Neural cell (in vitro differentiated cells): ENCODE data around the gene GABRG3. TPM values are rescaled to one million over a fixed set of nuclear protein-coding genes. Genes with fewer than 3 reads are reported as not detected.

Source experiments
- H2AFZ ChIP-seq: fragments of 200-600, 300-800 bp; sonication (generic), shearing (Covaris generic); 2 replicates; pipeline ENCODE4 v1.6.0; 2014; ENCODE audit warnings: low read depth, mild to moderate bottlenecking, antibody characterized with exemption, low read length, moderate library complexity
- H3F3A ChIP-seq: fragments of 200-600 bp; shearing (Covaris generic); 2 replicates; pipeline ENCODE4 v1.6.1; 2016; ENCODE audit warnings: mild to moderate bottlenecking, moderate library complexity, mixed read lengths, antibody characterized with exemption, low read length; ENCODE audit not compliant: insufficient read depth, poor library complexity, severe bottlenecking
- H3K27ac ChIP-seq: fragments of 200-600, 300-800 bp; sonication (generic), shearing (Covaris generic); 2 replicates; pipeline ENCODE4 v1.5.1; 2014; ENCODE audit warnings: mild to moderate bottlenecking, low read length, moderate library complexity
- H3K27me3 ChIP-seq: fragments of 300-800, 200-600 bp; sonication (generic), shearing (Covaris generic); 2 replicates; pipeline ENCODE4 v1.6.0; 2014; ENCODE audit warnings: mild to moderate bottlenecking, low read depth, low read length, moderate library complexity; ENCODE audit not compliant: insufficient read depth
- H3K36me3 ChIP-seq: fragments of 300-800, 200-600 bp; sonication (generic), shearing (Covaris generic); 2 replicates; pipeline ENCODE4 v1.5.1; 2014; ENCODE audit warnings: mild to moderate bottlenecking, antibody characterized with exemption, low read length, moderate library complexity; ENCODE audit not compliant: insufficient read depth
- H3K4me2 ChIP-seq: fragments of 300-800, 200-600 bp; sonication (generic), shearing (Covaris generic); 2 replicates; pipeline ENCODE4 v1.6.0; 2014; ENCODE audit warnings: mild to moderate bottlenecking, low read length
- H3K4me3 ChIP-seq: fragments of 300-800, 200-600 bp; sonication (generic), shearing (Covaris generic); 2 replicates; pipeline ENCODE4 v1.5.1; 2014; ENCODE audit warnings: mild to moderate bottlenecking, low read length, moderate library complexity
- H3K79me2 ChIP-seq: fragments of 200-600 bp; shearing (Covaris generic); replicated peaks from 2 replicates; pipeline ENCODE4 v1.6.0; 2014; ENCODE audit warnings: mild to moderate bottlenecking, low read length, moderate library complexity; ENCODE audit not compliant: insufficient read depth
- H3K9ac ChIP-seq: fragments of 300-800, 200-600 bp; sonication (generic), shearing (Covaris generic); 2 replicates; pipeline ENCODE4 v1.6.1; 2016; ENCODE audit warnings: mild to moderate bottlenecking, low read length, mixed read lengths
- H3K9me2 ChIP-seq: fragments of 200-600 bp; shearing (Covaris generic); 2 replicates; pipeline ENCODE4 v1.6.1; 2016; ENCODE audit warnings: mild to moderate bottlenecking, low read length, mixed read lengths; ENCODE audit not compliant: insufficient read depth
- H3K9me3 ChIP-seq: fragments of 200-600, 300-800 bp; sonication (generic), shearing (Covaris generic); 2 replicates; pipeline ENCODE4 v1.6.1; 2016; ENCODE audit warnings: mild to moderate bottlenecking, mixed run types, low read length, moderate library complexity, mixed read lengths
- H4K20me1 ChIP-seq: fragments of 200-600 bp; shearing (Covaris generic); 2 replicates; pipeline ENCODE4 v1.6.1; 2016; ENCODE audit warnings: mild to moderate bottlenecking, mixed run types; ENCODE audit not compliant: insufficient read depth
- EP300 ChIP-seq: fragments of 450-650 bp; conservative IDR thresholded peaks from 2 replicates; pipeline ENCODE4 v1.6.1; 2014; ENCODE audit warnings: antibody characterized with exemption, mild to moderate bottlenecking, moderate library complexity; ENCODE audit not compliant: poor library complexity, severe bottlenecking
- EZH2 ChIP-seq: fragments of 200-600, 300-800 bp; shearing (Covaris generic), sonication (generic); IDR thresholded peaks from 2 replicates; pipeline ENCODE4 v1.6.1; 2014; ENCODE audit warnings: antibody characterized with exemption, low read length, borderline replicate concordance, mild to moderate bottlenecking; ENCODE audit not compliant: insufficient read depth, poor library complexity, severe bottlenecking
- MXI1 ChIP-seq: fragments of 450-650 bp; conservative IDR thresholded peaks from 2 replicates; pipeline ENCODE4 v1.6.1; 2014; ENCODE audit warnings: antibody characterized with exemption, mild to moderate bottlenecking; ENCODE audit not compliant: poor library complexity, severe bottlenecking
- POLR2AphosphoS5 ChIP-seq: IDR thresholded peaks from 2 replicates; pipeline ENCODE4 v1.6.1; 2012
- RAD21 ChIP-seq: fragments of 450-650 bp; conservative IDR thresholded peaks from 2 replicates; pipeline ENCODE4 v1.6.1; 2014; ENCODE audit warnings: antibody characterized with exemption, mild to moderate bottlenecking, moderate library complexity
- REST ChIP-seq: IDR thresholded peaks from 2 replicates; pipeline ENCODE4 v1.6.1; 2012; ENCODE audit warnings: borderline replicate concordance
- SMC3 ChIP-seq: fragments of 450-650 bp; conservative IDR thresholded peaks from 2 replicates; pipeline ENCODE4 v1.6.1; 2014; ENCODE audit warnings: antibody characterized with exemption, mild to moderate bottlenecking, moderate library complexity; ENCODE audit not compliant: poor library complexity
- TAF1 ChIP-seq: IDR thresholded peaks from 2 replicates; pipeline ENCODE4 v1.6.1; 2012; ENCODE audit warnings: low read depth
- polyA plus RNA-seq: library from polyadenylated mRNA; depleted of rRNA; stranded (reverse); fragments of >200 nt; gene quantifications from 2 replicates; pipeline ENCODE4 v1.2.3, GENCODE V29; 2014
- TF ChIP-seq, protein P1 (sequence below): fragments of 450-650 bp; IDR thresholded peaks from 2 replicates; pipeline ENCODE4 v1.5.1; 2014; ENCODE audit warnings: antibody characterized with exemption, mild to moderate bottlenecking, moderate library complexity; ENCODE audit not compliant: poor library complexity, severe bottlenecking

Gene GABRG3
- polyA plus RNA-seq, 1 donor from 2014 or later, result 1.2 TPM

GRCh38 chr15:27086149-27086548, 115.2 kb downstream of the GABRG3 start:
- Histone ChIP-seq H3F3A (no peaks in the 10 kb centered on the region), H3K9ac (no peak overlapping the region), H3K4me3 (no peak overlapping the region), H3K9me2 (no peaks in the 10 kb centered on the region), H3K27ac (no peak overlapping the region), H3K4me2 (no peak overlapping the region), H3K9me3 (no peaks in the 10 kb centered on the region), H3K79me2 (no peaks in the 10 kb centered on the region), H4K20me1 (no peaks in the 10 kb centered on the region), H3K27me3 (no peaks in the 10 kb centered on the region), H3K36me3 (no peaks in the 10 kb centered on the region), H2AFZ (no peak overlapping the region)
- TF ChIP-seq TAF1, result no peak
- no peak for TF ChIP-seq SMC3
- TF ChIP-seq REST, result no peak
- TF ChIP-seq MXI1, result no peak
- TF ChIP-seq RAD21, result no peak
- TF ChIP-seq POLR2AphosphoS5, result no peak
- TF ChIP-seq EP300, result no peak
- TF ChIP-seq, protein P1, sequence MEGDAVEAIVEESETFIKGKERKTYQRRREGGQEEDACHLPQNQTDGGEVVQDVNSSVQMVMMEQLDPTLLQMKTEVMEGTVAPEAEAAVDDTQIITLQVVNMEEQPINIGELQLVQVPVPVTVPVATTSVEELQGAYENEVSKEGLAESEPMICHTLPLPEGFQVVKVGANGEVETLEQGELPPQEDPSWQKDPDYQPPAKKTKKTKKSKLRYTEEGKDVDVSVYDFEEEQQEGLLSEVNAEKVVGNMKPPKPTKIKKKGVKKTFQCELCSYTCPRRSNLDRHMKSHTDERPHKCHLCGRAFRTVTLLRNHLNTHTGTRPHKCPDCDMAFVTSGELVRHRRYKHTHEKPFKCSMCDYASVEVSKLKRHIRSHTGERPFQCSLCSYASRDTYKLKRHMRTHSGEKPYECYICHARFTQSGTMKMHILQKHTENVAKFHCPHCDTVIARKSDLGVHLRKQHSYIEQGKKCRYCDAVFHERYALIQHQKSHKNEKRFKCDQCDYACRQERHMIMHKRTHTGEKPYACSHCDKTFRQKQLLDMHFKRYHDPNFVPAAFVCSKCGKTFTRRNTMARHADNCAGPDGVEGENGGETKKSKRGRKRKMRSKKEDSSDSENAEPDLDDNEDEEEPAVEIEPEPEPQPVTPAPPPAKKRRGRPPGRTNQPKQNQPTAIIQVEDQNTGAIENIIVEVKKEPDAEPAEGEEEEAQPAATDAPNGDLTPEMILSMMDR, result no peak
- TF ChIP-seq EZH2, result no peak

- no peaks in the 10 kb centered on the region for H3K36me3 ChIP-seq
- no peak overlapping the region for H3K27ac ChIP-seq
- H3K9ac ChIP-seq, result no peak overlapping the region
- no peak overlapping the region for H3K4me2 ChIP-seq
- H3K9me2 ChIP-seq, result no peaks in the 10 kb centered on the region
- H2AFZ ChIP-seq, result no peak overlapping the region
- TF ChIP-seq MXI1 (no peak), EZH2 (no peak), SMC3 (no peak), EP300 (no peak), POLR2AphosphoS5 (no peak), RAD21 (no peak), TAF1 (no peak), REST (no peak)
- TF ChIP-seq, protein P1, result no peak
- H3K79me2 ChIP-seq, result no peaks in the 10 kb centered on the region
- H3K4me3 ChIP-seq, result no peak overlapping the region
- no peaks in the 10 kb centered on the region for H4K20me1 ChIP-seq
- H3K9me3 ChIP-seq, result no peaks in the 10 kb centered on the region
- no peaks in the 10 kb centered on the region for H3K27me3 ChIP-seq
- no peaks in the 10 kb centered on the region for H3F3A ChIP-seq
Measured at GRCh38 chr15:27086805-27087204, 115.8 kb downstream of the GABRG3 start.
